Measurements from ENCODE around the gene SYT11. TPM values are rescaled to one million over a fixed set of nuclear protein-coding genes. Genes with fewer than 3 reads are reported as not detected.

SYT11 gene
- total RNA-seq, 1 experiment from 2014 or later = 6.1 TPM

GRCh38 chr1:155897746-155898145 lies 38.4 kb downstream of the SYT11 start (continued):
- TF ChIP-seq GRHL2 (CRISPR knock-in tag; IDR thresholded peaks at IDR 0.05; ENCODE audit: insufficient replicate concordance, severe bottlenecking) = no peak
- no peak for TF ChIP-seq ZNF121 (CRISPR knock-in tag; IDR thresholded peaks at IDR 0.05)
- no peak for TF ChIP-seq ZNF138 (CRISPR knock-in tag; conservative IDR thresholded peaks at IDR 0.05)
- no peak for TF ChIP-seq SMAD4 (CRISPR knock-in tag; IDR thresholded peaks at IDR 0.05)

- H3K9me3 Mint-ChIP-seq = no peaks in the 10 kb centered on the region
- TF ChIP-seq CDX4 (CRISPR knock-in tag; IDR thresholded peaks at IDR 0.05; ENCODE audit: borderline replicate concordance) (no peak), E2F4 (CRISPR knock-in tag; IDR thresholded peaks at IDR 0.05; ENCODE audit: borderline replicate concordance, low read depth) (no peak), HMGA2 (CRISPR knock-in tag; IDR thresholded peaks at IDR 0.05) (no peak), AFF4 (CRISPR knock-in tag; IDR thresholded peaks at IDR 0.05; ENCODE audit: borderline replicate concordance) (no peak), PRRX2 (CRISPR knock-in tag; IDR thresholded peaks at IDR 0.05) (no peak), ARID4B (CRISPR knock-in tag; IDR thresholded peaks at IDR 0.05; ENCODE audit: borderline replicate concordance) (no peak), SMAD3 (CRISPR knock-in tag; IDR thresholded peaks at IDR 0.05; ENCODE audit: borderline replicate concordance) (no peak), GTF2I (CRISPR knock-in tag; conservative IDR thresholded peaks at IDR 0.05) (no peak), SMAD4 (CRISPR knock-in tag; IDR thresholded peaks at IDR 0.05) (no peak), ATF3 (CRISPR knock-in tag; conservative IDR thresholded peaks at IDR 0.05) (no peak), KAT7 (CRISPR knock-in tag; IDR thresholded peaks at IDR 0.05; ENCODE audit: borderline replicate concordance) (no peak), ZSCAN18 (CRISPR knock-in tag; IDR thresholded peaks at IDR 0.05) (no peak)
- peaks cover 51% of the 10 kb centered on the region for H3K36me3 Mint-ChIP-seq
- no peaks in the 10 kb centered on the region for H3K27me3 Mint-ChIP-seq (ENCODE audit: low read depth)
- DNase-seq (ENCODE audit: low spot score) = no peak
- H3K4me1 Mint-ChIP-seq = no peaks in the 10 kb centered on the region
- H3K27ac Mint-ChIP-seq = no peak overlapping the region
- no peak for ATAC-seq
- POLR2A ChIA-PET = no interaction called here
- CTCF ChIA-PET = no interaction called here
- H3K4me3 Mint-ChIP-seq = no peak overlapping the region
These were observed 39.5 kb downstream of the SYT11 start for GRCh38 chr1:155898888-155899287.
